Measurements from ENCODE around the gene CLDN9. TPM values are rescaled to one million over a fixed set of nuclear protein-coding genes. Genes with fewer than 3 reads are reported as not detected.

Gene CLDN9
- total and polyA plus RNA-seq, 9 of the 15 experiments (the other 6 are each of a cell fraction or from before 2014, with no cell fraction given): 0.12 to 0.44 (median 0.22) TPM; not detected in 4

- TF ChIP-seq MGA (IDR thresholded peaks at IDR 0.05) (no peak), ZFX (CRISPR knock-in tag; IDR thresholded peaks at IDR 0.05) (peak; percentile 31; the same call in 1 of the 2 replicates), ZNF324 (CRISPR knock-in tag; IDR thresholded peaks at IDR 0.05) (no peak), U2AF2 (optimal IDR thresholded peaks at IDR 0.05; ENCODE audit: low read depth, low read length) (no peak), RB1 (IDR thresholded peaks at IDR 0.05; ENCODE audit: low read depth) (0 out of 2 replicates have a peak, but pooled peaks have one; percentile 16), POLR2A (conservative IDR thresholded peaks at IDR 0.05) (no peak), YY1 (IDR thresholded peaks at IDR 0.05; ENCODE audit: borderline replicate concordance in 1 of 3, control insufficient read depth in 1 of 3, extremely low read depth in 1 of 3, insufficient read depth in 3 of 3, insufficient read length in 1 of 3, insufficient replicate concordance in 2 of 3, low read depth in 1 of 3, low read length in 2 of 3) (peak in 1 of 3 experiments; percentile 5), USF1 (CRISPR knock-in tag; IDR thresholded peaks at IDR 0.05) (no peak), RCOR1 (IDR thresholded peaks at IDR 0.05; ENCODE audit: borderline replicate concordance in 1 of 2, low read depth in 2 of 2, low read length in 2 of 2) (0 out of 4 replicates have a peak, but pooled peaks of 1 of the 2 experiments have one; percentile 3), ZNF699 (CRISPR knock-in tag; IDR thresholded peaks at IDR 0.05; ENCODE audit: insufficient replicate concordance) (no peak), ZNF583 (CRISPR knock-in tag; IDR thresholded peaks at IDR 0.05) (no peak)
Observed at GRCh38 chr16:3058139-3059030, 45.7 kb downstream of the CLDN9 start (continued).
